Right forelimb (tissue), 1 donor: ENCODE data around the gene REEP2.
"Not testable (repeated sequence)": the region's sequence is repeated elsewhere in the genome, so short reads cannot be mapped to it uniquely, and the experiment has no call there.

Source experiments
- DNase-seq: peaks from one replicate; pipeline ENCODE4 v3.0.0-alpha.2; 2018

Gene REEP2

GRCh38 chr5:138438724-138439476 is at the start of gene REEP2:
Gene REEP2, plus strand, starts transcription at chr5:138439057. Its CDS starts 152 bp downstream, at chr5:138439209.
- DNase-seq: peak; percentile 62

- DNase-seq: no peak
Observed at GRCh38 chr5:138389332-138389731, 49.5 kb upstream of the REEP2 start.

- DNase-seq: not testable (repeated sequence)
Observed at GRCh38 chr5:138389911-138390310, 48.9 kb upstream of the REEP2 start.

GRCh38 chr5:138391859-138392386 is 46.9 kb upstream of the REEP2 start:
- DNase-seq: peak; percentile 52

GRCh38 chr5:138402640-138403039 is 36.2 kb upstream of the REEP2 start:
- no peak for DNase-seq

- DNase-seq: no peak
Observed at GRCh38 chr5:138408023-138408422, 30.8 kb upstream of the REEP2 start.

GRCh38 chr5:138410996-138411640 is 27.7 kb upstream of the REEP2 start:
- DNase-seq: not testable (repeated sequence)

GRCh38 chr5:138418444-138418843 is 20.4 kb upstream of the REEP2 start:
- DNase-seq: no peak

- DNase-seq: no peak
Observed at GRCh38 chr5:138425079-138425478, 13.8 kb upstream of the REEP2 start.

- no peak for DNase-seq
Observed at GRCh38 chr5:138435943-138436342, 2.9 kb upstream of the REEP2 start.

- no peak for DNase-seq
Observed at GRCh38 chr5:138438003-138438723, 694 bp upstream of the REEP2 start.

GRCh38 chr5:138439477-138440158 is 761 bp downstream of the REEP2 start:
- no peak for DNase-seq

- DNase-seq: no peak
Observed at GRCh38 chr5:138440159-138441073, 1.6 kb downstream of the REEP2 start.

GRCh38 chr5:138441221-138441620 is 2.4 kb downstream of the REEP2 start:
- no peak for DNase-seq

GRCh38 chr5:138444078-138444773 is 5.4 kb downstream of the REEP2 start:
- DNase-seq: no peak

- DNase-seq: no peak
Observed at GRCh38 chr5:138444774-138445546, 6.1 kb downstream of the REEP2 start.

GRCh38 chr5:138445547-138446271 is 6.9 kb downstream of the REEP2 start:
- no peak for DNase-seq

GRCh38 chr5:138448070-138448469 is 9.2 kb downstream of the REEP2 start:
- DNase-seq: no peak
